Measurements from ENCODE around the gene CRY2.
"Not testable (repeated sequence)": the region's sequence is repeated elsewhere in the genome, so short reads cannot be mapped to it uniquely, and the experiment has no call there.

The CRY2 gene

DNA sequence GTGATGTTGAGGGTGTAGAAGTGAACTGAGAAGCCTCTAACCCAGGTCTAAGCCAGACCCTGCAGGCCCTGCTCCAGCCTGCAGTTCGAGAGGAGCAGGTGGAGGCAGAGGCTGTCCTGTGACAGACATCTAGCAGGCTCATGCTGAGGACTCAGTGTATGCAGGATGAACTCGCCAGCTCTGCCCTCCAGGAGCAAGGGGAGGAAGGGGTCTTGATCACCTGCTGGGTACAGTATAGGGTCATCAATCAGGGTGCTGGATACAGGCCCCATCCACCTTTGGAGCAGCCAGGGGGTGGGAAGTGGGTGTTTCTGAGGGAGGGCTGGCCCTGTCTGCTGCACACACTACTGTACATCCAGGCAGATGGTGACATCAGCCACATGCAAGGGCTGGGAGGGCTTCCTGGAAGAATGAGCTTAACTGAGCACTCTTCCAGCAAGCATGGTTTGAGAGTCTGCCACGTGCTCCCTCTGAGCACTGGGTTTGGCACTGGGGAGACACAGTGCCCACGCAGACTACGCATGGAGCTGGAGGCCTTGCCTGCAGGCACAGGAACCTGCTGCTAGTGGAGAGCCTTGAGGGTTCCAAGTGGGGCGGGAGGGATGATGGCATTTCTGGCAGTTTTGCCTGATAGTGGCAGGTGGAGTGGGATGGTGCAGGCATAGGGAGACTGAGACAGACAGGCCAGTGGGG is 47.4 kb downstream of the CRY2 start:
- Mint-ChIP-seq H3K27ac (no peak overlapping the region), H3K9me3 (no peaks in the 10 kb centered on the region), H3K36me3 (peaks cover 4% of the 10 kb centered on the region), H3K4me1 (peaks cover 11% of the 10 kb centered on the region), H3K4me3 (no peak overlapping the region), H3K27me3 (peaks cover 70% of the 10 kb centered on the region)
- no peak for ATAC-seq

DNA sequence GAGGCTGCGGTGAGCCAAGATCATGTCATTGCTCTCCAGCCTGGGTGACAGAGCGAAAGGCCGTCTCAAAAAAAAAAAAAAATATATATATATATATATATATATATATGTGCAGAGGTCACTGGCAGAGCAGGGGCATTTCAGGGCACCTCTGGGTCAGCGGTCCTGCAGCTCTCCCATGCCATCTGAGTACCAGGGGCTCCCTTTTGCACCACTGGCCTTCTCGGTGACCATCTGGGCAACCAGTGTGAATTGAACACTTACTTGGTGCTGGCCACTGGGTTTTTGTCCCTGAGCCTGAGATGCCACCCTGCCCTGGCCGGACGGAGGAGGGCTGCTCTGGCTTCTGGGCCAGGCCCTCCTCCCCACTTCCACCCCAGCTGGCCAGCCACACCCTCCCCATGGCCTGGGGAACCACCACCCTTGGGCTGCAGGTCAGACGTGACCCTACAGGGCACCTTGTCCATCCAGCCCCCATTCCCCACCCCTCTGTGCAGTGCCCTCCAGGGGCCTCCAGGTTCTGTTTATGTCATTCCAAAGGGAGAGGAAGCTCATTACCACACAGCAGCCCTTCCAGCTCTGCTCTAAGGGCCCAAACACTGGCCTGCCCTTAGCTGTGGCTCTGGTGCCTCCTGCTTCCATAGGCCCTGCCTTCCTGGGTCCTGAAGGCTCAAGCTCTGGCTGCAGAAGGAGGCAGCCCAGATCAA is 48.4 kb downstream of the CRY2 start:
- no peak overlapping the region for H3K27ac Mint-ChIP-seq
- ATAC-seq, result no peak
- H3K27me3 Mint-ChIP-seq, result peaks cover 65% of the 10 kb centered on the region
- no peaks in the 10 kb centered on the region for H3K36me3 Mint-ChIP-seq
- no peaks in the 10 kb centered on the region for H3K9me3 Mint-ChIP-seq
- peaks cover 14% of the 10 kb centered on the region for H3K4me1 Mint-ChIP-seq
- H3K4me3 Mint-ChIP-seq, result no peak overlapping the region

DNA sequence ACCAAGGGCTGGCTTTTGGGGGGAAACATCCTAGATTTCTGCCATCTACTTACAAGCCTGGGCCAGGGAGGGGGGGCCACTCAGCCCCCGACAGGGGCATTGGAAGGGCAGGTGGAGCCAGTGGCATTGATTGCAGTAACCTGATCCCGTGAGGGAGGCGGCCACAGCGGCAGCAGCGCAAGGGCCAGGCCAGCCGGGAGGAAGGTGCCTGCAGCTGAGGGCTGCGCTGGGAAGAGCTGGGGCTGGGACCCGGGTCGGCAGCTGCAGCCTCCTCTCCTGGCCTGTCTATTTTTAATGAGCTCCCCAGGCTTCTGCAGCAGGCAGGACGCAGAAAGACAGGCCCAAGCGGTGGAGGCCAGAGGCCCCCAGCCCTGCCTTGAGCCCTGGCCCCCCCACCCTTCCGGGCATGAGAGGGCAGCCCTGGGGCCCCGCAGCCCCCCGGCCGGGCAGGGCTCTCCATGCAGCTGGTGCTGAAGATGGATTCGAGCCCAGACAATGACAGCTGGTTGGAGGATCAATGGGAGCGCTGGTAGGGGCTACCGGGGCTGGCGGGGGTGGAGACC is 49.2 kb downstream of the CRY2 start:
- Mint-ChIP-seq H3K27me3 (peaks cover 68% of the 10 kb centered on the region), H3K36me3 (no peaks in the 10 kb centered on the region), H3K27ac (no peak overlapping the region), H3K9me3 (no peaks in the 10 kb centered on the region), H3K4me1 (peaks cover 17% of the 10 kb centered on the region), H3K4me3 (no peak overlapping the region)
- no peak for ATAC-seq

DNA sequence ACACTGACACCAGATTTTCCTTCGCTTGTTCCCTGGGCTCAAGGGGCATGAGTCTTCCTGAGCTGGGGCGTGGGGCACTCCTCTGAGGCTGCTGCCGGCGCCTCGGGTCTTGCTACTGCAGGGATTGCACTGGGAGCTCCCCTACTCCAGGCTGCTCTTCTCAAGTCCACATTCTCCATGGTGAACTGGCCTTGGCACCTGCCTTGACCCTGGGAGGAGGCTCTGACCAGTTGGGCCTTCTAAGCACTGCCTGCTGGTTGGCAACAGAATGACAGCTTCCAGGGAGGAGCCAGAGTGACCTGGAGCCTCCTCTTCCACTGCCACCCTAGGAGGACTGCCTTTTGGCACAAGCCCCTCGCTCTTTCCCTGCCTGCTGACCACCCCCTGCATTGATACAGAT is 50.3 kb downstream of the CRY2 start:
- H3K4me1 Mint-ChIP-seq, result peaks cover 17% of the 10 kb centered on the region
- peaks cover 68% of the 10 kb centered on the region for H3K27me3 Mint-ChIP-seq
- no peak for ATAC-seq
- H3K9me3 Mint-ChIP-seq, result no peaks in the 10 kb centered on the region
- no peak overlapping the region for H3K4me3 Mint-ChIP-seq
- no peaks in the 10 kb centered on the region for H3K36me3 Mint-ChIP-seq
- no peak overlapping the region for H3K27ac Mint-ChIP-seq

DNA sequence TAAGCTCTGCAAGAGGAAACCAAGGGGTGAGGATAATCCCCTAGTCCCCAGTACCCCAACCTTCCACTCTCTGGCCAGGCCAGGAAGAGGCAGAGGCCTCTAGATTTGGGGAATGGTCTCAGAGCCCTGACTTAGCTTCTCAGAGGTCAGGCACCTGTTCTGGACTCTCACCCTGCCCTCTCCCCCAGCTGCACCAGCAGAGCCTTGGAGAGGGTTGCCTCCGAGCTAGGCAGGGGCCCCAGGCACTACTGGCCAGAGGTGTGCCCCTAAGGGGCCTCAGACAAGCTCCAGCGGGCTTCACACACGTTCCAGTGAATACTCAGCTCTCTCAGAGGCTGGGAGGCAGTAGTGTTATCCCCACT is 51.8 kb downstream of the CRY2 start:
- Mint-ChIP-seq H3K27ac (no peak overlapping the region), H3K36me3 (no peaks in the 10 kb centered on the region)
- ATAC-seq, result no peak

DNA sequence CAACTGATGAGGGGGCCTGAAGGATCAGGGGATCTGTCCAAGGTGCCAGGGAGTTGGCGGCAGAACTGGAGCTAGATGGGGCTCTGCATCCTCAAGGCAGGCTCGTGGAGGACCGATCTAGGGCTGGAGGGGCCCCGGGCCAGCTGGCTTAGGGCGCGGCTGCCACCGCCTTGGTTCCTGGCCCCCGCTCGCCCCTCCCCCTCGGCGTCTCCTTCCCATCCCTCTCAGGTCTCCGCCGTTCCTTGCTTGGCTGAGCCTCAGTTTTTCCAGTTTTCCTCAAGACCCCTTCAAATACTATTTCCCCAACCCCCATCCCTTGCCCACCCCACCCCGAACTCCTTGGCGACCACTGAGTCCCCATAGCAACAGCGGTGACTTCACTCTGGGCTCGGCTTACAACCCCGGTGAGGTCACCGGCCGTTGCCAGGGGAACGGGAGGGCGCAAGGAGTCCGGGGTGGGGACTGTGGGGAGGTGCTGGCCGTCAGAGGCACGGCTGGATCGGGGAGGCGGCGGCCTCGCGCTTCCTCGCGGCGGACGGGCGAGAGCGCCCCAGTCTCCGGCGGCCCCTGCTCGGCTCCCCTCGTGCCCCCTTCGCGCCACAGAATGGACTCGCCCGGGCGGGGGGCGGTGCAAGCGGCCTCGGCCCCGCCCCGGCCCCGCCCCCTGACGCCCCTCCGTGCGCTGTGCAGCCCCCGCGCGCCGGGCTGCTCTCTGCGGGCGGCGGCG is 52.3 kb downstream of the CRY2 start:
- H3K4me1 Mint-ChIP-seq, result peaks cover 17% of the 10 kb centered on the region
- peak; percentile 85 for ATAC-seq
- peaks cover 54% of the 10 kb centered on the region for H3K27me3 Mint-ChIP-seq
- H3K9me3 Mint-ChIP-seq, result no peaks in the 10 kb centered on the region
- peak overlapping the region; percentile 74 for H3K4me3 Mint-ChIP-seq
- no peaks in the 10 kb centered on the region for H3K36me3 Mint-ChIP-seq
- no peak overlapping the region for H3K27ac Mint-ChIP-seq

More for the DNA sequence above, 51.8 kb downstream of the CRY2 start:
- peak overlapping the region; percentile 74 for H3K4me3 Mint-ChIP-seq
- peaks cover 60% of the 10 kb centered on the region for H3K27me3 Mint-ChIP-seq
- no peaks in the 10 kb centered on the region for H3K9me3 Mint-ChIP-seq
- H3K4me1 Mint-ChIP-seq, result peaks cover 17% of the 10 kb centered on the region

DNA sequence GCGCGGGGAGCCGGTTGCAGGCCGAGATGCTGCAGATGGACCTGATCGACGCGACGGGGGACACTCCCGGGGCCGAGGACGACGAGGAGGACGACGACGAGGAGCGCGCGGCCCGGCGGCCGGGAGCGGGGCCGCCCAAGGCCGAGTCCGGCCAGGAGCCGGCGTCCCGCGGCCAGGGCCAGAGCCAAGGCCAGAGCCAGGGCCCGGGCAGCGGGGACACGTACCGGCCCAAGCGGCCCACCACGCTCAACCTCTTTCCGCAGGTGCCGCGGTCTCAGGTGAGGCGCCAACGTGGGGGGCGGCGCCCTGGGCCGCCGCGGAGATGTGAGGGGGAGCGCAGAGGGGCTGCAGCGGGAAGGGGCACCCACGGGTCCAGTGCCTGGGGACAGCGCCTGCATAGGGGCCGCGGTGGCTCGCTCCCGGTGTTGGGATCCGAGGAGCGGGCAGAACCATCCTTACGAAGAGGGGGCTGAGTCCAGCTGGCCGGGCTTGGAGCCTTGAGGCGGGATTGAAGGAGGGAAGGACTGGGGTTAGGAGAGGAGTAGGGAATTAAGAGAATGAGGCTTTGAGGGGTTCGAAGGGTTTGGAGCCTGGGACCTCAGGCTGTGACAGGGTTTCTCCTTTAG is 53.0 kb downstream of the CRY2 start:
- peaks cover 17% of the 10 kb centered on the region for H3K4me1 Mint-ChIP-seq
- H3K9me3 Mint-ChIP-seq, H3K27ac Mint-ChIP-seq, H3K36me3 Mint-ChIP-seq: not testable (repeated sequence)
- peak; percentile 1 for ATAC-seq
- H3K27me3 Mint-ChIP-seq, result peaks cover 47% of the 10 kb centered on the region
- peak overlapping the region; percentile 74 for H3K4me3 Mint-ChIP-seq

DNA sequence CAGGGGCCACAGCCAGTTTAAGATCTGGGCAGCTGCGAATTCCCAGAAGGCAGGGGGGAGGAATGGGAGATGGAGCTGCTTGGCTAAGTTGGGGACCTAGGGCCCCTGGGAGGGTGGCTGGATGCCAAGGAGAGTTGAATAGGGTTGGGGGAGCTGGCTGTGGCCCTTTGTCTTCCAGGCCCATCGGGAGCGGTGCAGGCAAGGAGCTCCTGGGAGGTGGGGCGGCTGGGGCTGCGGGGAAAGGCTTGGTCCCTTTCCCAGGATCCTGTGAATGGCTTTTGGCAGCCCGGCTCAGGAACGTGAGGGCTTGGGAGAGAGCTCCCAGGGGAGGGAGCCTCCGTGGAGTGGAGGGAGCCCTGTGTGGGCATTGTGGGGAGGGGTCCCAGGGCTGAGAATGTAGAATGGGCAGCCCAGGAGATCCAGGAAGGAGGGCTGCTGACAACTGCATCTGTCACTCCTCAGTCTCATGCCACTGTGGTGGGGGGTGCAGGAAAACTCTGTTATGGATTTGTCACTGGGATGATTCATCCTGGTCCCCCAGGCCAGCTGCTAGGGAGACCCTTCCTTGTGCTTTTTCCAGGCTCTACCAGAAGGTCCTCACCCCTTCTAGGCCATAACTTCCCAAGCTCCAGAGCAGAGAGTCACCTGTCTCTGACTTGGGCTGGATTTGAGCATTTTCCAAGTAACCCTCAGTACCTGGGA is 53.8 kb downstream of the CRY2 start:
- Mint-ChIP-seq H3K9me3 (no peaks in the 10 kb centered on the region), H3K36me3 (no peaks in the 10 kb centered on the region), H3K4me3 (peak overlapping the region; percentile 11), H3K27me3 (peaks cover 40% of the 10 kb centered on the region), H3K27ac (no peak overlapping the region), H3K4me1 (peaks cover 20% of the 10 kb centered on the region)
- ATAC-seq, result no peak

DNA sequence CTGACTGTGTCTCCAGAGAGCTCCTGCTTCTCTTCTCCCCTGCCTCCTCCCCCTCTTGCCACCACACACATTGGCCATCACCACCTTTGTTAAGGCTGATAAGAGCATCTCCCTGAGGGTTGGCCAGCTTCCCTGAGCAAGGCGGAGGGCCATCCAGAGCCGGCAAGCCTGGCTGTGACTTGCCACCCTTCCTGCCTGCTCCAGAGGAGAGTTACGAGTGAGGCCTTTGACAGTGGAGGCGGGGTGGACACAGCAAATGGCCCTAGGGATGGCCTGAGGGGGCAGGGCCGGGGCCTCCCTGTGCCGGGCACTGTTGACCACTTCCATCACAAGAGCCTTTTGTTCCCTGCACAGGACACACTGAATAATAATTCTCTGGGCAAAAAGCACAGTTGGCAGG is 54.4 kb downstream of the CRY2 start:
- H3K4me3 Mint-ChIP-seq, result no peak overlapping the region
- no peak for ATAC-seq
- no peaks in the 10 kb centered on the region for H3K9me3 Mint-ChIP-seq
- peaks cover 26% of the 10 kb centered on the region for H3K4me1 Mint-ChIP-seq
- H3K27me3 Mint-ChIP-seq, result peaks cover 34% of the 10 kb centered on the region
- no peaks in the 10 kb centered on the region for H3K36me3 Mint-ChIP-seq
- no peak overlapping the region for H3K27ac Mint-ChIP-seq

DNA sequence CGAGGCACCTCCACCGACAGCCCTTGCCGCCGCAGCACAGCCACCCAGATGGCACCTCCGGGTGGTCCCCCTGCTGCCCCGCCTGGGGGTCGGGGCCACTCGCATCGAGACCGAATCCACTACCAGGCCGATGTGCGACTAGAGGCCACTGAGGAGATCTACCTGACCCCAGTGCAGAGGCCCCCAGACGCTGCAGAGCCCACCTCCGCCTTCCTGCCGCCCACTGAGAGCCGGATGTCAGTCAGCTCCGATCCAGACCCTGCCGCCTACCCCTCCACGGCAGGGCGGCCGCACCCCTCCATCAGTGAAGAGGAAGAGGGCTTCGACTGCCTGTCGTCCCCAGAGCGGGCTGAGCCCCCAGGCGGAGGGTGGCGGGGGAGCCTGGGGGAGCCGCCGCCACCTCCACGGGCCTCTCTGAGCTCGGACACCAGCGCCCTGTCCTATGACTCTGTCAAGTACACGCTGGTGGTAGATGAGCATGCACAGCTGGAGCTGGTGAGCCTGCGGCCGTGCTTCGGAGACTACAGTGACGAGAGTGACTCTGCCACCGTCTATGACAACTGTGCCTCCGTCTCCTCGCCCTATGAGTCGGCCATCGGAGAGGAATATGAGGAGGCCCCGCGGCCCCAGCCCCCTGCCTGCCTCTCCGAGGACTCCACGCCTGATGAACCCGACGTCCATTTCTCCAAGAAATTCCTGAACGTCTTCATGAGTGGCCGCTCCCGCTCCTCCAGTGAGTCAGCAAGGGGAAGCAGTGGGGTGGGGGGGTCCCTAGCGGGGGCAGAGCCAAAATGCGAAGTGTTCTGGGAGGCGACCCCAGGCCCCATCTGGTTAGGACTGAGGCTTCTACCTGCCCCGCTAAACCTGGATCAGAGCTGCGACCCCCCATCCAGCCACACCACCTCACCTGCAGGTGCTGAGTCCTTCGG is 55.4 kb downstream of the CRY2 start:
- Mint-ChIP-seq H3K36me3 (no peaks in the 10 kb centered on the region), H3K27me3 (peaks cover 25% of the 10 kb centered on the region), H3K4me1 (peaks cover 32% of the 10 kb centered on the region), H3K4me3 (no peak overlapping the region), H3K27ac (no peak overlapping the region), H3K9me3 (no peaks in the 10 kb centered on the region)
- ATAC-seq, result no peak

DNA sequence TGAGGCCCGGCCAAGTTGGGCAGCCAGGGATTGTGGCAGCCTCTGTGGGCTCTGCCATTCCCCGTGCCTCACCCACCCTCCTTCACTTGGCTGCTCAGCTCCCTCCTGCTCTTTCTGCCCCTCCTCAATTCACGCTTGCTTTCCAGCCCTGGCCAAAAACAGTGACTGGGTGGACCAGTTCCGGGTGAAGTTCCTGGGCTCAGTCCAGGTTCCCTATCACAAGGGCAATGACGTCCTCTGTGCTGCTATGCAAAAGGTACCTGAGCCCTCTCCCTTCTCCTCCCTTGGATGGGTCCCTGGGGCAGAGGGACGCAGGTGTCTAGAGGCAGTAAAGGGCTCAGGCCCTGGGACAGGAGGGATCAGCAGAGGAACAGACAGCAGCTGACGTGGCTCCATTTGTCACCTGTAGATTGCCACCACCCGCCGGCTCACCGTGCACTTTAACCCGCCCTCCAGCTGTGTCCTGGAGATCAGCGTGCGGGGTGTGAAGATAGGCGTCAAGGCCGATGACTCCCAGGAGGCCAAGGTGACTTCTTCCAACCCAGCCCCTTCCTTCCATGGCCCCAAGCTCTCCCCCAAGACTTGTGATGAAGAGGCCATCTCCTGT is 57.1 kb downstream of the CRY2 start:
- peaks cover 9% of the 10 kb centered on the region for H3K27me3 Mint-ChIP-seq
- H3K36me3 Mint-ChIP-seq, result peaks cover 3% of the 10 kb centered on the region
- peaks cover 30% of the 10 kb centered on the region for H3K4me1 Mint-ChIP-seq
- no peak for ATAC-seq
- H3K27ac Mint-ChIP-seq, result no peak overlapping the region
- H3K9me3 Mint-ChIP-seq, result no peaks in the 10 kb centered on the region
- no peak overlapping the region for H3K4me3 Mint-ChIP-seq

DNA sequence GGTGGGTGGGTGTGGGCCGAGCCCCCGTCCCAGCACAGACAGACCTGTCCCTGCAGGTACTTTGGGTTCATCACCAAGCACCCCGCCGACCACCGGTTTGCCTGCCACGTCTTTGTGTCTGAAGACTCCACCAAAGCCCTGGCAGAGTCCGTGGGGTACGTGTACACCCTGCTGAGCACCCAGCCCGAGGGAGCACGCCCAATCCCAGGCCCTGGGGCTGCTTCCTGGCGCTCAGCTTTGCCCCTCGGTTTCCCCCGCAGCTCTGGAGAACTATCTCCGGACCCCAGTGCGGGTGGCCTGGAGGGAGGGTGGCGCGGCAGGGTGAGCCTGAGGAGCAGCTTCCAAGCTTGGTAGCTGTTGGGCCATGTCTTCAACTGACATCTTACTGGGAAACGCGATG is 57.8 kb downstream of the CRY2 start:
- Mint-ChIP-seq H3K4me3 (no peak overlapping the region), H3K27ac (no peak overlapping the region), H3K36me3 (peaks cover 10% of the 10 kb centered on the region), H3K27me3 (peaks cover 9% of the 10 kb centered on the region), H3K9me3 (no peaks in the 10 kb centered on the region), H3K4me1 (peaks cover 29% of the 10 kb centered on the region)
- no peak for ATAC-seq

DNA sequence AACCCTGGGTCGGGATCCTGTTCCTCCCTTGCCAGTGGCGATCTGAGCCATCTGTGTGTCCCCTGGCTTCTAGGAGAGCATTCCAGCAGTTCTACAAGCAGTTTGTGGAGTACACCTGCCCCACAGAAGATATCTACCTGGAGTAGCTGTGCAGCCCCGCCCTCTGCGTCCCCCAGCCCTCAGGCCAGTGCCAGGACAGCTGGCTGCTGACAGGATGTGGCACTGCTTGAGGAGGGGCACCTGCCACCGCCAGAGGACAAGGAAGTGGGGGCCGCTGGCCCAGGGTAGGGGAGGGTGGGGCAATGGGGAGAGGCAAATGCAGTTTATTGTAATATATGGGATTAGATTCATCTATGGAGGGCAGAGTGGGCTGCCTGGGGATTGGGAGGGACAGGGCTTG is 58.3 kb downstream of the CRY2 start:
- peaks cover 27% of the 10 kb centered on the region for H3K4me1 Mint-ChIP-seq
- H3K27ac Mint-ChIP-seq, H3K4me3 Mint-ChIP-seq, H3K9me3 Mint-ChIP-seq, H3K27me3 Mint-ChIP-seq: not testable (repeated sequence)
- peaks cover 13% of the 10 kb centered on the region for H3K36me3 Mint-ChIP-seq
- peak; percentile 10 for ATAC-seq

Measured in stimulated activated memory B cell treated with anti-CD40 and anti-IgM and Interleukin-4, amounts not matched to agents 10 μg/mL and 1 μg/mL and 100 μg/mL, for 72 hours (primary cell).